Activated CD4-positive, alpha-beta T cell treated with anti-CD3 and anti-CD28 coated beads, Interleukin-10, Interleukin-2, amounts not matched to agents 100 ng/mL and 50 ng/mL, durations not matched to agents 16 hours and 8 hours (primary cell): ENCODE measurements around the gene GRIK3.

Experiments used
- DNase-seq: peaks from one replicate; pipeline ENCODE4 v3.0.0-alpha.2; 2020

The GRIK3 gene

GRCh38 chr1:36975642-36976041, 58.7 kb downstream of the GRIK3 start:
- no peak for DNase-seq

- DNase-seq = no peak
Measured at GRCh38 chr1:36973056-36973455, 61.3 kb downstream of the GRIK3 start.

- no peak for DNase-seq
Measured at GRCh38 chr1:36971852-36972618, 62.3 kb downstream of the GRIK3 start.

GRCh38 chr1:36968730-36969129, 65.6 kb downstream of the GRIK3 start:
- DNase-seq = no peak

GRCh38 chr1:36966242-36966641, 68.1 kb downstream of the GRIK3 start:
- DNase-seq = peak; percentile 15

GRCh38 chr1:36965275-36966159, 68.8 kb downstream of the GRIK3 start:
- DNase-seq = no peak

- no peak for DNase-seq
Measured at GRCh38 chr1:36964830-36965229, 69.5 kb downstream of the GRIK3 start.

GRCh38 chr1:36963006-36963405, 71.3 kb downstream of the GRIK3 start:
- no peak for DNase-seq

- DNase-seq = no peak
Measured at GRCh38 chr1:36961062-36961615, 73.2 kb downstream of the GRIK3 start.

- DNase-seq = no peak
Measured at GRCh38 chr1:36956570-36956969, 77.7 kb downstream of the GRIK3 start.

- no peak for DNase-seq
Measured at GRCh38 chr1:36955016-36955415, 79.3 kb downstream of the GRIK3 start.

GRCh38 chr1:36953061-36953460, 81.3 kb downstream of the GRIK3 start:
- no peak for DNase-seq

- DNase-seq = no peak
Measured at GRCh38 chr1:36951761-36952160, 82.6 kb downstream of the GRIK3 start.

- no peak for DNase-seq
Measured at GRCh38 chr1:36951292-36951750, 83.0 kb downstream of the GRIK3 start.

- DNase-seq = no peak
Measured at GRCh38 chr1:36950604-36951291, 83.6 kb downstream of the GRIK3 start.

- DNase-seq = no peak
Measured at GRCh38 chr1:36948606-36949005, 85.7 kb downstream of the GRIK3 start.

GRCh38 chr1:36948147-36948546, 86.2 kb downstream of the GRIK3 start:
- no peak for DNase-seq

- DNase-seq = no peak
Measured at GRCh38 chr1:36947384-36947783, 86.9 kb downstream of the GRIK3 start.

- DNase-seq = no peak
Measured at GRCh38 chr1:36944883-36945282, 89.4 kb downstream of the GRIK3 start.

GRCh38 chr1:36942148-36942547, 92.2 kb downstream of the GRIK3 start:
- no peak for DNase-seq

GRCh38 chr1:36941316-36941978, 92.9 kb downstream of the GRIK3 start:
- DNase-seq = no peak

- no peak for DNase-seq
Measured at GRCh38 chr1:36938819-36939218, 95.5 kb downstream of the GRIK3 start.

GRCh38 chr1:36937371-36937770, 96.9 kb downstream of the GRIK3 start:
- DNase-seq = no peak
